ENCODE data around the gene HOTAIR. TPM values are rescaled to one million over a fixed set of nuclear protein-coding genes. Genes with fewer than 3 reads are reported as not detected.

Gene HOTAIR
- total RNA-seq, 1 experiment from 2014 or later = not detected

GRCh38 chr12:53998900-53999236 lies 24.1 kb upstream of the HOTAIR start (continued):
- TF ChIP-seq CBFB (CRISPR knock-in tag; IDR thresholded peaks at IDR 0.05; ENCODE audit: low read depth) = no peak
- TF ChIP-seq GTF2I (CRISPR knock-in tag; conservative IDR thresholded peaks at IDR 0.05) = no peak
- no peak for TF ChIP-seq NFE2L1 (CRISPR knock-in tag; IDR thresholded peaks at IDR 0.05)
- TF ChIP-seq NFATC4 (CRISPR knock-in tag; IDR thresholded peaks at IDR 0.05) = no peak
- no peak for TF ChIP-seq AFF4 (CRISPR knock-in tag; IDR thresholded peaks at IDR 0.05; ENCODE audit: borderline replicate concordance)
- no peak for TF ChIP-seq OVOL2 (CRISPR knock-in tag; IDR thresholded peaks at IDR 0.05; ENCODE audit: borderline replicate concordance)
- no peak for TF ChIP-seq CTCF (IDR thresholded peaks at IDR 0.05)
- no peak for TF ChIP-seq SMAD4 (CRISPR knock-in tag; IDR thresholded peaks at IDR 0.05)
- no peak for TF ChIP-seq EMX1 (CRISPR knock-in tag; IDR thresholded peaks at IDR 0.05)

- Mint-ChIP-seq H3K9me3 (no peaks in the 10 kb centered on the region), H3K4me3 (no peak overlapping the region), H3K27me3 (ENCODE audit: low read depth) (peaks cover 100% of the 10 kb centered on the region), H3K4me1 (peaks cover 33% of the 10 kb centered on the region), H3K27ac (no peak overlapping the region), H3K36me3 (no peaks in the 10 kb centered on the region; the same call in 1 of the 2 replicates)
- ATAC-seq = no peak
- DNase-seq (ENCODE audit: low spot score) = no peak
- no peak for TF ChIP-seq ARID4B (CRISPR knock-in tag; IDR thresholded peaks at IDR 0.05; ENCODE audit: borderline replicate concordance)
- TF ChIP-seq CREB1 (CRISPR knock-in tag; IDR thresholded peaks at IDR 0.05) = no peak
- TF ChIP-seq ZNF396 (CRISPR knock-in tag; IDR thresholded peaks at IDR 0.05; ENCODE audit: borderline replicate concordance) = no peak
- TF ChIP-seq NR2C2 (CRISPR knock-in tag; IDR thresholded peaks at IDR 0.05) = no peak
- TF ChIP-seq SOX15 (CRISPR knock-in tag; IDR thresholded peaks at IDR 0.05) = no peak
- no peak for TF ChIP-seq TEAD1 (CRISPR knock-in tag; IDR thresholded peaks at IDR 0.05)
- no peak for TF ChIP-seq ZNF219 (CRISPR knock-in tag; IDR thresholded peaks at IDR 0.05; ENCODE audit: borderline replicate concordance)
- TF ChIP-seq ZNF416 (CRISPR knock-in tag; IDR thresholded peaks at IDR 0.05) = no peak
- no peak for TF ChIP-seq ZNF121 (CRISPR knock-in tag; IDR thresholded peaks at IDR 0.05)
- no peak for TF ChIP-seq ATF2 (CRISPR knock-in tag; IDR thresholded peaks at IDR 0.05; ENCODE audit: borderline replicate concordance, low read depth)
- ChIA-PET POLR2A (no interaction called here), CTCF (interaction anchor here (1.4 to 2.5 kb wide), 6 partner anchors 11 to 241 kb away, joined by 3 to 14 read pairs (median 4); partner anchors contain the start of genes HOXC10 and HOXC8)
Observed at GRCh38 chr12:53998110-53998899, 23.6 kb upstream of the HOTAIR start.

Measured in WTC11 (cell line).